ENCODE results near the gene CCDC74A.
"Not testable (repeated sequence)": the region's sequence is repeated elsewhere in the genome, so short reads cannot be mapped to it uniquely, and the experiment has no call there.

Gene CCDC74A

GRCh38 chr2:131532723-131533608 is 5.3 kb downstream of the CCDC74A start:
- not testable (repeated sequence) for H3K9me3 ChIP-seq; H3K27me3 ChIP-seq; H3K36me3 ChIP-seq; H3K4me1 ChIP-seq; H3K4me3 ChIP-seq (ENCODE audit: low read depth, low read length)
- DNase-seq: peak; percentile 39

- not testable (repeated sequence) for H3K36me3 ChIP-seq; H3K9me3 ChIP-seq; H3K4me1 ChIP-seq; H3K4me3 ChIP-seq (ENCODE audit: low read depth, low read length); H3K27me3 ChIP-seq
- DNase-seq: peak; percentile 68
These were observed 6.1 kb downstream of the CCDC74A start for GRCh38 chr2:131533609-131534316.

GRCh38 chr2:131534317-131534672 is 6.6 kb downstream of the CCDC74A start:
- not testable (repeated sequence) for H3K36me3 ChIP-seq; H3K9me3 ChIP-seq; DNase-seq; H3K4me1 ChIP-seq; H3K27me3 ChIP-seq; H3K4me3 ChIP-seq (ENCODE audit: low read depth, low read length)

- H3K4me1 ChIP-seq; H3K27me3 ChIP-seq; H3K4me3 ChIP-seq (ENCODE audit: low read depth, low read length); H3K36me3 ChIP-seq; H3K9me3 ChIP-seq; DNase-seq: not testable (repeated sequence)
These were observed 7.3 kb downstream of the CCDC74A start for GRCh38 chr2:131534965-131535364.

- Histone ChIP-seq H3K4me3 (ENCODE audit: low read depth, low read length) (no peak overlapping the region), H3K36me3 (no peaks in the 10 kb centered on the region), H3K4me1 (no peaks in the 10 kb centered on the region), H3K9me3 (no peaks in the 10 kb centered on the region), H3K27me3 (no peaks in the 10 kb centered on the region)
- TF ChIP-seq CTCF (IDR thresholded peaks at IDR 0.05; ENCODE audit: low read depth, low read length): no peak
- no peak for DNase-seq
These were observed 7.8 kb downstream of the CCDC74A start for GRCh38 chr2:131535526-131535925.

- not testable (repeated sequence) for H3K4me3 ChIP-seq (ENCODE audit: low read depth, low read length); H3K9me3 ChIP-seq; H3K36me3 ChIP-seq; DNase-seq; H3K4me1 ChIP-seq; H3K27me3 ChIP-seq
These were observed 8.5 kb downstream of the CCDC74A start for GRCh38 chr2:131535951-131536826.

- not testable (repeated sequence) for DNase-seq; H3K4me1 ChIP-seq; H3K4me3 ChIP-seq (ENCODE audit: low read depth, low read length); H3K36me3 ChIP-seq; H3K9me3 ChIP-seq; H3K27me3 ChIP-seq
These were observed 9.2 kb downstream of the CCDC74A start for GRCh38 chr2:131536841-131537240.

- H3K4me1 ChIP-seq; H3K27me3 ChIP-seq; H3K36me3 ChIP-seq; H3K9me3 ChIP-seq; H3K4me3 ChIP-seq (ENCODE audit: low read depth, low read length); DNase-seq: not testable (repeated sequence)
These were observed 11.2 kb downstream of the CCDC74A start for GRCh38 chr2:131538856-131539255.

- Histone ChIP-seq H3K9me3 (no peaks in the 10 kb centered on the region), H3K27me3 (no peaks in the 10 kb centered on the region), H3K36me3 (no peaks in the 10 kb centered on the region), H3K4me1 (no peaks in the 10 kb centered on the region), H3K4me3 (ENCODE audit: low read depth, low read length) (no peak overlapping the region)
- no peak for DNase-seq
- no peak for TF ChIP-seq CTCF (IDR thresholded peaks at IDR 0.05; ENCODE audit: low read depth, low read length)
These were observed 15.0 kb downstream of the CCDC74A start for GRCh38 chr2:131542438-131543384.
